ENCODE measurements around the gene CCDC127. TPM values are rescaled to one million over a fixed set of nuclear protein-coding genes. Genes with fewer than 3 reads are reported as not detected.
A peak's percentile ranks its signal among the peaks of the same experiment; 100 is the strongest.

CCDC127 gene
- total RNA-seq, 2 experiments from 2014 or later, result 5.6 to 6.5 TPM

DNA sequence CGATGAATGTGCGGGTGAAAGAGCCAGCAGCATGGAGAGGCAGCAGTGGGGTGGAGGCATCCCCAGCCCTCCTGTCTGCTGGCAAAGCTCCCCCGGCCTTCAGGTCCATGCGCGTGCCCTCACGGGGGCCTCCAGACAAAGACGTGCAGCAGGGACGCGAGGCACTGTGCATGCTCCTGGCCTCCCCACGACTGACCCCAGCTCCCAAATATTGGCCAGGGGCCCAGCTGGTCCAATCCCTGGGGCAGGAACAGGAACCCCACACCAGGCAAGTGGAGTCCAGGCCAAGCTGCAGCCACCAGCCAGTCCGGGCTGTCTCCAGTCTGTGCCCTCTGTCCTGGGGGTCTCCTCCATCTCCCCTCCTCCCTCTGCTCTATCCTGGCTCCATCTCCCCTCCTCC, 60.2 kb downstream of the CCDC127 start:
- ChIA-PET POLR2A (no interaction called here), CTCF (no interaction called here)
- no peaks in the 10 kb centered on the region for H3K27me3 Mint-ChIP-seq
- H3K9me3 Mint-ChIP-seq, result no peaks in the 10 kb centered on the region
- H3K27ac Mint-ChIP-seq, result no peak overlapping the region
- no peaks in the 10 kb centered on the region for H3K36me3 Mint-ChIP-seq (ENCODE audit: low read depth)
- H3K4me1 Mint-ChIP-seq, result no peaks in the 10 kb centered on the region
- no peak overlapping the region for H3K4me3 Mint-ChIP-seq
- no peak for DNase-seq

- POLR2A ChIA-PET, result no interaction called here
- DNase-seq, result peak; percentile 9
- Mint-ChIP-seq H3K27ac (no peak overlapping the region), H3K36me3 (ENCODE audit: low read depth) (no peaks in the 10 kb centered on the region), H3K4me1 (no peaks in the 10 kb centered on the region), H3K27me3 (no peaks in the 10 kb centered on the region), H3K4me3 (no peak overlapping the region), H3K9me3 (no peaks in the 10 kb centered on the region)
- CTCF ChIA-PET, result no interaction called here
These were observed 60.7 kb downstream of the CCDC127 start for GRCh38 chr5:157126-157715.

GRCh38 chr5:156411-157072, 61.4 kb downstream of the CCDC127 start:
- H3K27ac Mint-ChIP-seq, result no peak overlapping the region
- no peaks in the 10 kb centered on the region for H3K27me3 Mint-ChIP-seq
- peak; percentile 12 for DNase-seq
- ChIA-PET POLR2A (no interaction called here), CTCF (no interaction called here)
- no peaks in the 10 kb centered on the region for H3K4me1 Mint-ChIP-seq
- H3K9me3 Mint-ChIP-seq, result no peaks in the 10 kb centered on the region
- no peak overlapping the region for H3K4me3 Mint-ChIP-seq
- H3K36me3 Mint-ChIP-seq (ENCODE audit: low read depth), result no peaks in the 10 kb centered on the region

DNA sequence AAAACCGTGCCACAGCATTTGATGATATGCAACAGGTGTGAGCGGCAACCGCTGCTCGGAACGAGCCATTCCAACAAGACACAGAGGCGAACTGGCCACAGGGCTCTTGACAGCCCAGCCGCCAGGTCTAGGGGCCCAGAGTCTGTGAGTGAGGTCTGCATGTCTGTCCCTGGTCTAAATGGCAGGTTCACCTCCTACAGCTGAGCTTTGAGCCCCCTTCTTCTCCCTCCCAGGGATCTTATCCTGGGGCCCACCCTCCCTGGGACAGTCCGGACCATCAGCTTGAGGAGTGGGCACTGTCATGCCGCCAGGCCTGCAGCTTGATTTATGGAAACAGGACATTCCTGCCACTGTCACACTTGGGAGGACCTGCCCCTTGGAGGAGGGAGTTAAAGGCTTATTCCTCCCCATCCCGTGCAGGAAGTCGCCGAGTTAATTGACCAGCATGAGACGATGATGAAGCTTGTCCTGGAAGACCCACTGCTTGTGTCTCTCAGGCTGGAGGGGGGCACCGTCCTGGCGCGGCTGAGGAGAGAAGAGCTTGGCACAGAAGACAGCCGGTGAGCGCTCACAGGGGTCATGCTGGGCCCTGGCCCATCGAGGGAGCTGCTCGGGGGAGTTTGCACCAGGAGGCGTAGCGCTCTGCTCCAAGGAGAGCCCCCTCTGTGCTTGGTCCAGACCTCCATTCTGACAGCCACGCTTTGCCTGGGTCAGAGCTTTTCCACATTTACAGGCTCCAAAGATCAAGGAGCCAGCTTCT, 62.1 kb downstream of the CCDC127 start:
- POLR2A ChIA-PET, result no interaction called here
- DNase-seq, result no peak
- Mint-ChIP-seq H3K27me3 (no peaks in the 10 kb centered on the region), H3K9me3 (no peaks in the 10 kb centered on the region), H3K4me3 (no peak overlapping the region), H3K27ac (no peak overlapping the region), H3K4me1 (no peaks in the 10 kb centered on the region), H3K36me3 (ENCODE audit: low read depth) (no peaks in the 10 kb centered on the region)
- CTCF ChIA-PET, result no interaction called here

DNA sequence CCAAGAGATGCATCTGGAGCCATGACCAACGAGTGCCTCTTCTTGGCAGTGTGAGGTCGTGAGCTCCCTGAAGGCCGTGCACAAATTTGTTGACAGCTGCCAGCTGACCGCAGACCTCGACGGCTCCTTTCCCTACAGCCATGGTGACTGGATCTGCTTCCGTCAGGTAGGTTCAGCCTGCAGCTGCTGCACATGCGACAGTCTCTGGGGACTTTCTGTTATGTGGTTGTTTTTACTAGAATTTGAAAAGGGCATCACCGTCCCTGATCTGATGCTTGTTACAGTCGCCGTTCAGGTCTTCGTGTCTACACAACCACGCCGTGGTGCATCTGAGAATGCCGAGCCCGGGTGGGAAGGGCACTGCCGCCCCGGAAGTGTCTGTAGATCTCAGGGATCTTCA, 63.1 kb downstream of the CCDC127 start:
- Mint-ChIP-seq H3K9me3 (no peaks in the 10 kb centered on the region), H3K27ac (no peak overlapping the region), H3K4me1 (no peaks in the 10 kb centered on the region), H3K36me3 (ENCODE audit: low read depth) (no peaks in the 10 kb centered on the region), H3K4me3 (no peak overlapping the region), H3K27me3 (no peaks in the 10 kb centered on the region)
- ChIA-PET CTCF (no interaction called here), POLR2A (no interaction called here)
- DNase-seq, result no peak

DNA sequence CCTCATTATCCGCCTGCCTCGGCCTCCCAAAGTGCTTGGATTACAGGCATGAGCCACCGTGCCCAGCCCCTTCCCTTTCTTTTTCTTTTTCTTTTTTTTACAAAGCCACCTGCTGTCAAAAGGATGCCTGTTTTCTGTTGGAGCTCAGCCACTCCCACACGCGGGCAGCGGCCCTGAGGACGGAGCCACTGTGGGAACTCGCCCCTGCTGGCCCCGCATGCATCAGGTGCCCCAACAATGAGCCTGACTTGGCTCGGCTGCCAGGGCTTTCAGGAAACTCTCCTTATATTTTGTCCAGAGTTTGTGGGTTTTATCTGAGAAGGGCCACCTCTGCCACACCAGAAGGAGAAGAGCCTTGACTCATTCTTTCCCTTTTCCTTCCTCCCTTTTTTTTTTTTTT, 63.7 kb downstream of the CCDC127 start:
- Mint-ChIP-seq H3K4me1 (no peaks in the 10 kb centered on the region), H3K9me3 (no peaks in the 10 kb centered on the region), H3K27ac (no peak overlapping the region), H3K36me3 (ENCODE audit: low read depth) (no peaks in the 10 kb centered on the region), H3K4me3 (no peak overlapping the region), H3K27me3 (no peaks in the 10 kb centered on the region)
- ChIA-PET POLR2A (no interaction called here), CTCF (no interaction called here)
- DNase-seq, result no peak

- H3K9me3 Mint-ChIP-seq, result no peaks in the 10 kb centered on the region
- no peaks in the 10 kb centered on the region for H3K4me1 Mint-ChIP-seq
- ChIA-PET CTCF (no interaction called here), POLR2A (no interaction called here)
- no peak overlapping the region for H3K27ac Mint-ChIP-seq
- DNase-seq, result no peak
- no peak overlapping the region for H3K4me3 Mint-ChIP-seq
- no peaks in the 10 kb centered on the region for H3K27me3 Mint-ChIP-seq
- no peaks in the 10 kb centered on the region for H3K36me3 Mint-ChIP-seq (ENCODE audit: low read depth)
These were observed 64.7 kb downstream of the CCDC127 start for GRCh38 chr5:153256-153655.

DNA sequence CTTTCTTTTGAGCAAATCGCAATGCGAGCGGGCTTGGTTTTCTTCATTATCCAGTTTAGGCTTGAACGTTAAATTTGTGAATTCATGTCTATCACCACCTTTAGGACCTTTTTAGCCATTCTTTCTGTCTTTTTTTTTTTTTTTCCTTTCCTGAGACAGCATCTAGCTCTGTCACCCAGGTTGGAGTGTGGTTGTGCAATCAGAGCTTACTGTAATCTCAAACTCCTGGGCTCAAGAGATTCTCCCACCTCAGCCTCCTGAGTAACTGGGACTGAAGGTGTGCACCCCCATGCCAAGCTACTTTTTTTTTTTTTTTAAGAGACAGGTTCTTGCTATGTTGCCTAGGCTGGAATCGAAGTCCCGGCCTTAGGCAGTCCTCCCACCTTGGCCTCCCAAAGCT, 65.9 kb downstream of the CCDC127 start:
- ChIA-PET POLR2A (no interaction called here), CTCF (no interaction called here)
- Mint-ChIP-seq H3K27ac (no peak overlapping the region), H3K27me3 (peaks cover 4% of the 10 kb centered on the region), H3K4me3 (no peak overlapping the region), H3K4me1 (no peaks in the 10 kb centered on the region), H3K9me3 (peaks cover 10% of the 10 kb centered on the region), H3K36me3 (ENCODE audit: low read depth) (no peaks in the 10 kb centered on the region)
- no peak for DNase-seq

DNA sequence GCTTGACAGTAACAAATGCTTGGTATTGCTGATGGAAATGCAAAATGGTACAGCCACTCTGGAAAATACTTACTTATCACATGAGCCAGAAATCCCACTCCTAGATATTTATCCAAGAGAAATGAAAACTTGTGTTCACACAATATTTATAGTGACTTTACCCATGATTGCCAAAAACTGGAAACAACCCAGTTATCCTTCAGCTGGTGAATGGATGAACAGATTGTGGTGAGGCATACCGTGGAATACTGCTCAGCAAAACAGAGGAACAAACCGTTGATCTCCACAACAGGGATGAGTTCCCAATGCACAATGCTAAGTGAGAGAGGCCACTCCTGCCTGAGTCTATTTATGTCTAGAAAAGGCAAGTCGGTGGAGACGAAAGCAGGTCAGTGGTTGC, 67.2 kb downstream of the CCDC127 start:
- DNase-seq, result no peak
- ChIA-PET POLR2A (no interaction called here), CTCF (no interaction called here)
- Mint-ChIP-seq H3K9me3 (peaks cover 15% of the 10 kb centered on the region), H3K4me3 (no peak overlapping the region), H3K27ac (no peak overlapping the region), H3K36me3 (ENCODE audit: low read depth) (no peaks in the 10 kb centered on the region), H3K4me1 (no peaks in the 10 kb centered on the region), H3K27me3 (peaks cover 4% of the 10 kb centered on the region)

DNA sequence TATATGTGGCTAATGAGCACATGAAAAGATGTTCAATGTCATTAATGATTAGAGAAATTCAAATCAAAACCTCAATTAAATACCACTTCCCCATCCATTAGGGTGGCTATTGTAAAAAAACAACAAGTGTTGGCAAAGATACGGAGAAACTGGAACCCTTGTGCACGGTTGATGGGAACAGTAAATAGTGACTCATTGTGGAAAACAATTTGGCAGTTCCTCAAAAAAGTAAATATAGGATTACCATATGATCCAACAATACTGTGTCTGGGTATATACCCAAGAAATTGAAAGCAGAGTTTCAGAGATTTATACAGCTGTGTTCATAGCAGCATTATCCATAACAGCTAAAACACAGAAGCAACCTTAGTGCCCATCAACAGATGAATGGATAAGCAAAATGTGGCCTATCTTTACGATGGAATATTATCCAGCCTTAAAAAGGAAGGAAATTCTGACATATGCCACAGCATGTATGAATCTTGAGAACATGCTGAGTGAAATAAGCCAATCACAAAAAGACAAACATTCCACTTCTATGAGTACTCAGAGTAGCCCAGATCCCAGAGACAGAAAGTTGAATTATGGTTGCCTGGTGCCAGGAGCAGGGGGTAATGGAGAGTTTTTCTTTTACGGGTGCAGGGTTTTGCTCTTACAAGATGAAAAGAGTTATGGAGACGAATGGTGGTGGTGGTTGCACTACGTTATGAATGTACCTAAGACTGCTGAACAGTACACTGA, 68.0 kb downstream of the CCDC127 start:
- no peak overlapping the region for H3K27ac Mint-ChIP-seq
- ChIA-PET POLR2A (no interaction called here), CTCF (no interaction called here)
- H3K4me3 Mint-ChIP-seq, result no peak overlapping the region
- DNase-seq, result peak; percentile 8
- H3K27me3 Mint-ChIP-seq, result peaks cover 4% of the 10 kb centered on the region
- peaks cover 15% of the 10 kb centered on the region for H3K9me3 Mint-ChIP-seq
- no peaks in the 10 kb centered on the region for H3K4me1 Mint-ChIP-seq
- H3K36me3 Mint-ChIP-seq (ENCODE audit: low read depth), result no peaks in the 10 kb centered on the region

GRCh38 chr5:147751-148150, 70.2 kb downstream of the CCDC127 start:
- CTCF ChIA-PET, result no interaction called here
- Mint-ChIP-seq H3K27me3 (peaks cover 4% of the 10 kb centered on the region), H3K9me3 (peaks cover 15% of the 10 kb centered on the region), H3K36me3 (ENCODE audit: low read depth) (no peaks in the 10 kb centered on the region), H3K4me3 (no peak overlapping the region), H3K27ac (no peak overlapping the region), H3K4me1 (no peaks in the 10 kb centered on the region)
- no peak for DNase-seq
- POLR2A ChIA-PET, result no interaction called here

All from activated CD4-positive, alpha-beta memory T cell treated with anti-CD3 and anti-CD28 coated beads, Interleukin-2, amount 10 ng/mL, durations not matched to agents 7 days and 5 days (primary cell).